HG03139 (cell line): Measurements from ENCODE around the gene RBSN.

ENCODE experiments used
- ATAC-seq: cut with Tn5 transposase; IDR thresholded peaks from one replicate; pipeline ENCODE4 v1.9.1; 2021; ENCODE audit not compliant: unreplicated experiment

Gene RBSN

GRCh38 chr3:15063238-15063637 lies 35.7 kb downstream of the RBSN start:
- ATAC-seq = no peak

- no peak for ATAC-seq
Measured at GRCh38 chr3:15060029-15060428, 38.9 kb downstream of the RBSN start.

- ATAC-seq = no peak
Measured at GRCh38 chr3:15056676-15057404, 42.1 kb downstream of the RBSN start.

GRCh38 chr3:15055019-15055557 lies 43.9 kb downstream of the RBSN start:
- peak; percentile 43 for ATAC-seq

- no peak for ATAC-seq
Measured at GRCh38 chr3:15053541-15053940, 45.4 kb downstream of the RBSN start.

- no peak for ATAC-seq
Measured at GRCh38 chr3:15052335-15053242, 46.4 kb downstream of the RBSN start.

GRCh38 chr3:15051531-15051930 lies 47.4 kb downstream of the RBSN start:
- ATAC-seq = peak; percentile 47

GRCh38 chr3:15050405-15051092 lies 48.4 kb downstream of the RBSN start:
- peak; percentile 73 for ATAC-seq

GRCh38 chr3:15049584-15049983 lies 49.4 kb downstream of the RBSN start:
- ATAC-seq = no peak

GRCh38 chr3:15045667-15046066 lies 53.3 kb downstream of the RBSN start:
- no peak for ATAC-seq

GRCh38 chr3:15044326-15044725 lies 54.6 kb downstream of the RBSN start:
- no peak for ATAC-seq

- no peak for ATAC-seq
Measured at GRCh38 chr3:15043408-15044171, 55.4 kb downstream of the RBSN start.

- no peak for ATAC-seq
Measured at GRCh38 chr3:15042936-15043335, 56.0 kb downstream of the RBSN start.

- no peak for ATAC-seq
Measured at GRCh38 chr3:15041950-15042349, 57.0 kb downstream of the RBSN start.

- no peak for ATAC-seq
Measured at GRCh38 chr3:15040844-15041243, 58.1 kb downstream of the RBSN start.

- no peak for ATAC-seq
Measured at GRCh38 chr3:15038306-15038705, 60.6 kb downstream of the RBSN start.

- ATAC-seq = no peak
Measured at GRCh38 chr3:15033103-15033502, 65.8 kb downstream of the RBSN start.

- ATAC-seq = no peak
Measured at GRCh38 chr3:15032650-15033049, 66.3 kb downstream of the RBSN start.

- ATAC-seq = no peak
Measured at GRCh38 chr3:15029625-15030024, 69.3 kb downstream of the RBSN start.

GRCh38 chr3:15023719-15024118 lies 75.2 kb downstream of the RBSN start:
- no peak for ATAC-seq

GRCh38 chr3:15023249-15023648 lies 75.7 kb downstream of the RBSN start:
- ATAC-seq = no peak
